GM18498 (cell line): ENCODE results near the gene LALBA.
"Not testable (repeated sequence)": the region's sequence is repeated elsewhere in the genome, so short reads cannot be mapped to it uniquely, and the experiment has no call there.

ENCODE experiments used
- ATAC-seq: cut with Tn5 transposase; IDR thresholded peaks from one replicate; pipeline ENCODE4 v1.9.1; 2021; ENCODE audit warnings: mild to moderate bottlenecking, moderate library complexity; ENCODE audit not compliant: unreplicated experiment

Gene LALBA

DNA sequence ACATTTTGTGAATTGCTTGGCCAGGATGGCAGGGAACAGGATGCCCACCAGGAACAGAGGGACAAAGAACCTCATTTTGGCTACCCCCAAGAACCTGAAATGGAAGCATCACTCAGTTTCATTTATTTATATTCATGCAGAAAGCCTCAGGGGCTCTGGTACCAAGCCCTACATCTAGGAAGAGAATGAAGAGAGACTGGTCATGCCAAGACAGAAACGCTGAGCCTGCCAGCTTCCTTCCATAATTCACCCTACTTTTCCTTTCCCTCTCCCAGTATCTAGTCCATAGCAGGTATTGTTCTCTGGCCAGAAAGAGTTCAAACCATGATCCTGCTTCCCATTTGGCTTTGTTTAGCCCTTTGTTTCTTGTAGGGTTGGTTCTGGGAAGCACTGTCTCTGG lies at the start of gene LALBA:
Gene LALBA, minus strand, starts transcription at position 101 of the 400 bp plus-strand sequence. Its CDS starts 26 bp downstream, at position 75.
- no peak for ATAC-seq

DNA sequence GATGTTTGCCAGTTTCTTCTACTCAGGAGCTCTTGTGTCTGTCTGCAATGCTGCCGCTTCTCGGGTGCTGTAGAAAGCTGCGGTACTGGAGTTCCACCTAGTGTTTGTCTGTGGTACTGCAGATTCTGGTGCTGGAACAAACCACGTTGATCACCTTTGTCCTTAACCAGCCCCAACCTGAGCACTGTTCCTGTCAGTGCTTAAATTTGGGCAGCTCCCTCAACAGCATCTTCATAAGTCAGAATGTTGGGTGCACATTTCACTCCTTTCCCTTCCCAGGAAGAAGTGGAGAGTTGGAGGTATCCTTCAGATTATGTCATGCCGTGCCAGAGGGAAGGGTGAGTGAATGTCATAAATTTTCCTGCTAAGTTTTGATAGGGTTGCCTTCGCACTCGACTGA lies 48.7 kb upstream of the LALBA start:
- ATAC-seq, result peak; percentile 76

DNA sequence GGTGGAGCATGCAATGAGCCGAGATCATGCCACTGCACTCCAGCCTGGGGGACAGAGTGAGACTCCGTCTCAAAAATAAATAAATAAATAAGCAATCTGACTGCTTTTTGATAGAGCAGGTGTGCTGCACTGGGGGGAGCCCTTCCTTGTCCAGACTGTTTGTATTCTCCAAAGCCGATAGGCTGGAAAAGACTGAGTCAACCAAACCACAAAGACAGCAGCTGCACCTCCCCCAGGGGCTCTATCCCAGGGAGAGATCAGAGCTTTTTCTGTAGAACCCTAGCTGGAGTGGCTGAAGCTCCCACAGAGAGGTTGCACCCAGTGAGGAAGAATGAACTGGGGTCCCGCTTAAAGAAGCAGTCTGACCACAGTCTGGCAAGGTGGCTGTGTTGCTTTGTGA lies 45.8 kb upstream of the LALBA start:
- ATAC-seq, result no peak

DNA sequence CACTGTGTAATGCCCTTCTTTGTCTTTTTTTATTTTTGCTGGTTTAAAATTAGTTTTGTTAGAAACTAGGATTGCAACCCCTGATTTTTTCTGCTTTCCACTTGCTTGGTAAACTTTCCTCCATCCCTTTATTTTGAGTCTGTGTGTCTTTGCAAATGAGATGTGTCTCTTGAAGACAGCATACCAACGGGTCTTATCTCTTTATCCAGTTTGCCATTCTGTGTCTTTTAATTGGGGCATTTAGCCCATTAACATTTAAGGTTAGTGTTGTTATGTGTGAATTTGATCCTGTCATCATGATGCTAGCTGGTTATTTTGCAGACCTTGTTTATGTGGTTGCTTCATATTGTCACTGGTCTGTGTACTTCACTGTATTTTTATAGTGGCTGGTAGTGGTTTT lies 43.5 kb upstream of the LALBA start:
- no peak for ATAC-seq

DNA sequence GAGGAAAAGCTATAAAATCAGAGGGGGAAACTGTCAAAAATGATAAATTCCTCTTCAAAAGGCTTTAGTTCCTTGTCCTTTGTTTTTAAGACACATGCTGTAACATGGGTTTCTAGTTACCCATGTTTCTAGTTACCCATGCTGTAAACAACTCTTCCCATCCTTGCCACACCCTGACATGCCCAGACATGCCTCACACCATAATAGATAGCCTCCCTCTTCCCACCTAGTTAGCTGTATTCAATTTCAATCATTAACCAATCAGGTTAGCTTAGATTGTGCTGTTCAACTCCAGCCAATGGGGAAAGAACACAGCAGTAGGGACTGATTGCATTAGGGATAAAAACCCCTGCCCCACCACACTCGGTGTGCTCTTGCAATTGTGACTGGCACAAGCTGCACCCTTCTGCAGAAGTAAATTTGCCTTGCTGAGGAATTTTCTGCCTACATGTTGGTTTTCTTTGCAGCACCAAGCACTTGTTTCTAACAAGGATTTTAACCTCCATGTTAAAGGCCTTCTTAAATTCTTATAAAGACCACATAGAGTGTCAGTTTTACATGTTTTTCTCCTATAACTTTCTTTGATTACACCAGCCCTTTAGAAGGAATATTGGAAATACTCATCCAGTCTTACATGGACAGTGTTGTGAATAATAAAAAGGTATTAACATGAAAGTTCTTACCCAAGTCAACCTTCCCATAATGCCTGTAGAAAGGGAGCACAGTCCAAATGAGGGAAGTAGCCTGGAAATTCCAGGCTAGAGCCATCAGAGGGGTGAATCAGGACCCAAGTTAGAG lies 32.5 kb upstream of the LALBA start:
- ATAC-seq, result no peak

DNA sequence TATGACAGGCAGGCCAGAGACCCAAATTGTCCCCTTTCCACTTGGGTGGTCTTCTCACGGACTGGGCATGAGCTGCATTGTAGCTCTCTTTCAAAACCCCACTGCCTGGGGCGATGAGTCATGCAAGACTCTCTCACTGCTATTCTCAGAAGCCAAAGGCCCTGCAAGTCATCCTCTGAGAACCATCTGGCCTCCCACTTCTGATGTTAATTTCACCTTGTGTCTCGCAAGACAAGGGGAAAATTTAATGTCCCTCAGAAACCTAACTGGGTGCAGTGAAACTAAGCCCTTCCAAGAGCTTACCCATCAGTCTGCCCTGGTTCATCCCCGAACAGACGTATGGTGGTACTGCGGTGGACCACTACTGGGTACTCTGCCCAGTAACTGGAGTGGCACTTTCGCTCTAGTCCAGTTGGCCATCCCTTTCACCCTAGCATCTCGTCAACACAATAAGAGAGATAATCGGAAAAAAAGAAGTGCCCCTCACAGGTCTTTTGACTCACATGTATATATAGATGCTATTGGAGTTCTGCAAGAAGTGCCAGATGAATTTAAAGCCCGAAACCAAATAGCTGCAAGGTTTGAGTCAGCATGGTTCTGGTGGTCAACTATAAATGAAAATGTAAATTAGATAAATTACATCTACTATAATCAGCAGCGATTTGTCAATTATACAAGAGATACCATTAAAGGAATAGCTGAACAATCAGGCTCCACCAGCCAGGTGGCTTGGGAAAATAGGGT lies 31.3 kb upstream of the LALBA start:
- peak; percentile 73 for ATAC-seq

DNA sequence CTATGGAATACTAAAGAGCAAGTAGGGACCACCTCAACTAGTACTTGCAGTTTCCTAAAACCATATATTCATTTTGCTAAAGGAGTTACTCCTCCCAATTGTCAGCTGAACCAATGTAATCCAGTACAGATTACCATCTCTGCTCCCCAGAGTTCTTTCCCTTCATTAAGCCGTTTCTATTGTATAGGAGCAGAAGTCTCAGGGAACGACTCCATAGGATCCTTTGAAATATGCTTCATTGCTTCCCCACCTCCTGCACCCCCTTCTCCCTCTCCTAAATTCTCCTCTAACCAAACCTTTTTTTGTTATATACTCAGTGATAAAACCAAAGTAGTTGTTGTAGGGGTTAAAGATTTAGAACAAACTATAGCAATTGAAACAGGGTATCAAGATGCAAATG lies 30.7 kb upstream of the LALBA start:
- ATAC-seq, result no peak

DNA sequence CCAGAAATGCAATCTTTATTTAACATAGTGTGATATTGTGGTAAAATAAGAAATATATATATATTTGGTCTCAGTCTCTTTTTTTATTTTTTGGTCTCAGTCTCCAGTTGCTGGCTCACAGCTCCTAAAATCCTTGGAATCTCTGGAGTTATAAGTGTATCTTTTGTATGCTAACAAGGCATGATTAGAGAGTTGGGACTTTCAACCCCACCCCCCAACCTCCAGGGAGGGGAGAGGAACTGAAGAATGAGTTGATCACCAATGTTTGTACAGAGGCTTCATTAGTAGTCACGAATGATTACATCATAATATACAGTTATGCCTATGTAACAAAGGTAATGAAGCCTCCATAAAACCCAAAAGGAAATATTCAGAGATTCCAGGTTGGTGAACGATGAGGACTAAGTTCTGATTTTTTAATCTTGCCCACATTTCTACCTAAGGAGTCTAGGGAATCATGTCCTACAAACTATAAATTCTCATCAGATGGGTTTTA lies 22.8 kb upstream of the LALBA start:
- no peak for ATAC-seq

DNA sequence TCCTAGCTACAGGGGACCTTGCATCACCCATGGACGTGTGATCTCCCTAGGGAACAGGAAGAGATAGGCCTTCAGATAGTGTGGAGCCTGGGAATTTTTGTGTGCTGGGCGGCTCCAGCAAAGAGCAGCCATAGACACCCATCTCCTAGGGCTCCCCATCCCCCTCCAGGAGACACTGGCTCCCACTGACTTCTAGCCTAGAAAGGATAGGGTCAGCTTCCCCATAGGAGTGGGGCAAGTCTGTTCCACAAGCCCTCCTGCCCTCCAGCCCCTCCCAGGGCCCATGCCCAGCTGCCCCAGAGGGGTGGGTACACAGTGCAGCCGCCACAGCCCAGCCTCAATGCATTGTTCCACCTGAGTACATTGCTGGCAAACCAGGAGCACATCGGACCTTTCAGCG lies 16.5 kb upstream of the LALBA start:
- no peak for ATAC-seq

DNA sequence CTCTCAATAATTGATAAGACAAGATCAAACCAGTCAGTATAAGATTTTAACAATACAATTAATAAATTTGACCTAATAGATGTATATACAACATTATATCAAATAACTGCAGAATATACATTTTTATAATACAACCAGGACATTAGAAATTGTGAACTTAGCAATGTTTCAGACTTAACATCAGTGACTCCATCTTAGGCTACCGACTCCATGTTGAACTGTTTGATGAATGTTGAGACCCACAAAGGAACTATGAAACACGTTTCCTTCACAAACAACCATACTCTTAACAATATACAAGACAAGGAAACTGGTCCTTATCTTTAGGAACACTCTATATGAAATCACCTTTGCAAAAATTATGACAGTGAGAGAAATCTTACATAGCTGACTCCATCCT lies 13.9 kb upstream of the LALBA start:
- no peak for ATAC-seq

DNA sequence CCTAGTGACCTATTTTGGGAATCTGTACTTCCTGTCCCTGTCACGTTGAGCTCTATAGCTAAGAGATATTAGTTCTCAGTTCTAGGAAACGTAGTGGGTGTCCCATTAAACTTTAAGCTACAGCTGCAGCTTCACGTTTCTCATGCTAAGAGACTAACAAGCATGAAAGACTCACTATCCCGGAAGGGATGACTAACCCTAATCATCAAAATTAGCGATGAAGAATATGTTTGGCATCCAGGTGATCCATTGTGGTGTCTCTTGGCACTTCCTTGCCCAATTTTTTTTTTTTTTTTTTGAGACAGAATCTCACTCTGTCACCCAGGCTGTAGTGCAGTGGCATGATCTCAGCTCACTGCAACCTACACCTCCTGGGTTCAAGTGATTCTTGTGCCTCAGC lies 11.0 kb upstream of the LALBA start:
- ATAC-seq, result no peak

DNA sequence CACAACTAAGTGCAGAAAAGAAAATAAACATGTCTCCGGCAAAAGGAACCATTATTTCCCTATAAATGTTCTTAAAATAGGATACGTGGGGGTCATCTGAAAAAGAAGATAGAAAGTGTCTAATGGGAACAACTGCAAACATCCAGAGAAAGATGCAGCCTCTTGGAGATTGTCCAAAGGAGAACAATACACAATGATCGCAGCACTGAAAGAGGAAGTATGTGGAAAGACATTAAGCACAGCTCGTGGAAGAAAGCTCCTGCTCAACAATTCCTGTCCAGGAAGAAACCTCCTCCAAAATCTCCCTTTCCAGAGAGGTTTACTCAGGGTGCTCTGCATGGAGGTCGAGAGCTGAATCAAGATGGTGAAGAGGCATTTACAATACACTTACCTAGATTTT lies 2.5 kb upstream of the LALBA start:
- ATAC-seq, result no peak

DNA sequence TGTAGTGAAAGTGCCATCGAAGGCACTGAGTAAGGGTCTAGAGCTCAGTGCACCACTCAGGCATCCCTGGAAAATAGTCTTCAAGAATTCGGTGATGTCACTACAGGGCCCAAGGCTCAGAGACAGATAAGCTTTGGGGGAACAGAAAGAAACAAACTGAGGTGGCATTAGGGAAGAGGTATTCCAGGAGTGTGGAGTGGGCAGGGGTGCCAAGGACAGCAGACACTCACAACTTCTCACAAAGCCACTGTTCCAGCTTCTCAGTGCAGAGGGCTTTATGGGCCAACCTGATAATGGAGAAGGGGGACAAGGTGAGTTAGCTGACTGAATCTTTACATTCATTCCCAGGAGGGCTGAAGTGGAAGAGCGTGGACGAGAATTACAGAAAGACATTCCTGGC lies 2.1 kb downstream of the LALBA start:
- no peak for ATAC-seq

DNA sequence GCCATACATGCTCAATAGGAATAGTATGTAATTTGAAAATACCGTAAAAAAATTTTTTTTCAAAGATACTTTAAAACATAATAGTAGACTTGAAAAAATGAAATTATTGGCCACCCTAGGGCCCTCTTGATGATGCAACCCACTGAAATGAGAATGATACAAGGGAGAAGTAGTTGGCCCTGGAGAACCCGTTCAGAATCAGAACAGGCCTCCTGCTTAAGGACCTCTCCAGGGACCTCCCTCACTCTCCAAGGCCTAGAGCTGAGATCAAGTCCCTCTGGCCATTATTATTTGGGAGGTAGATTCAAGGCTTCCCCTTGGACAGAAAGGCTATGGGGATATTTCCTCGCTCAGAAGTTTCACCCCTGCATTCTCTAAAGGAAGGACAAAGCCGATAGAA lies 11.9 kb downstream of the LALBA start:
- no peak for ATAC-seq

DNA sequence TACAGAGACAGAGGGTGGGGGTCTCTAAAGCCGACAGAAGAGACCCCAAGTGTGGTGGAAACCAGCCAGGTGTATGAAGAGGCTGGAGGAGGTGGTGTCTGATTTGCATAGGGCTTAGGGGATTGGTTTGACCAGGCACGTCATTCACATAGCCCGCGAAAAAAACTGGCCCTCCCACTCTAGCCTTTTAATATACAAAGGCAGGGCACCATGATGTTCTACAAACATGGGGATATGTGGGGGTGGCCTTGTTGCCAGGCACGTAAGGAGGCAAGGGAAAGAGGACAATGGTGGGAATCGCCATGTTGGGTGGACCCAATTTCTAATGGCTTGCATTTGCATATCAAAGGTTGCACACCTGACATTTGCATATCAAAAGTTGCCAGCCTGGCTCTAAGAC lies 13.2 kb downstream of the LALBA start:
- ATAC-seq, result no peak

DNA sequence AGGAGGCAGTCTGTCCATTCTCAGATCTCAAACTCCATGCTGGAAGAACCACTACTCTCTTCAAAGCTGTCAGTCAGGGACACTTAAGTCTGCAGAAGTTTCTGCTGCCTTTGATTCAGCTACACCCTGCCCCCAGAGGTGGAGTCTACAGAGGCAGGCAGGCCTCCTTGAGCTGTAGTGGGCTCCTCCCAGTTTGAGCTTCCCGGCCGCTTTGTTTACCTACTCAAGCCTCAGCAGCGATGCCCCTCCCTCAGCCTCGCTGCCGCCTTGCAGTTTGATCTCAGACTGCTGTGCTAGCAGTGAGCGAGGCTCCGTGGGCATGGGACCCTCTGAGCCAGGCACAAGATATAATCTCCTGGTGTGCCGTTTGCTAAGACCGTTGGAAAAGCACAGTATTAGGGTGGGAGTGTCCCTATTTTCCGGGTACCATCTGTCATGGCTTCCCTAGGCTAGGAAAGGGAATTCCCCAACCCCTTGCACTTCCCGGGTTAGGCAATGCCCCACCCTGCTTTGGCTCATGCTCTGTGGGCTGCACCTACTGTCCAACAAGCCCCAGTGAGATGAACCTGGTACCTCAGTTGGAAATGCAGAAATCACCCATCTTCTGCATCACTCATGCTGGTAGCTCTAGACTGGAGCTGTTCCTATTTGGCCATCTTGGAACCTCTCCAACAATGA lies 16.0 kb downstream of the LALBA start:
- ATAC-seq, result not testable (repeated sequence)

DNA sequence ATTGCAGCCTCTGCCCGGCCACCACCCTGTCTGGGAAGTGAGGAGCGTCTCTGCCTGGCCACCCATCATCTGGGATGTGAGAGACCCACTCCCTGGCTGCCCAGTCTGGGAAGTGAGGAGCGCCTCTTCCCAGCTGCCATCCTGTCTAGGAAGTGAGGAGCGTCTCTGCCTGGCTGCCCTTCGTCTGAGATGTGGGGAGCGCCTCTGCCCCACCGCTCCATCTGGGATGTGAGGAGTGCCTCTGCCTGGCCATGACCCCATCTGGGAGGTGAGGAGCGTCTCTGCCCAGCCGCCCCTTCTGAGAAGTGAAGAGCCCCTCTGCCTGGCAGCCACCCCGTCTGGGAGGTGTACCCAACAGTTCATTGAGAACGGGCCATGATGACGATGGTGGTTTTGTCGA lies 18.2 kb downstream of the LALBA start:
- not testable (repeated sequence) for ATAC-seq

DNA sequence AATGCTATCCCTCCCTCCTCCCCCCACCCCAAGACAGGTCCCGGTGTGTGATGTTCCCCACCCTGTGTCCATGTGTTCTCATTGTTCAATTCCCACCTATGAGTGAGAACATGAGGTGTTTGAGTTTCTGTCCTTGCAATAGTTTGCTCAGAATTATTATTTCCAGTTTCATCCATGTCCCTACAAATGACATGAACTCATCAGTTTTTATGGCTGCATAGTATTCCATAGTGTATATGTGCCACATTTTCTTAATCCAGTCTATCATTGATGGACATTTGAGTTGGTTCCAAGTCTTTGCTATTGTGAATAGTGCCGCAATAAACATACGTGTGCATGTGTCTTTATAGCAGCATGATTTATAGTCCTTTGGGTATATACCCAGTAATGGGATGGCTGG lies 22.8 kb downstream of the LALBA start:
- not testable (repeated sequence) for ATAC-seq

DNA sequence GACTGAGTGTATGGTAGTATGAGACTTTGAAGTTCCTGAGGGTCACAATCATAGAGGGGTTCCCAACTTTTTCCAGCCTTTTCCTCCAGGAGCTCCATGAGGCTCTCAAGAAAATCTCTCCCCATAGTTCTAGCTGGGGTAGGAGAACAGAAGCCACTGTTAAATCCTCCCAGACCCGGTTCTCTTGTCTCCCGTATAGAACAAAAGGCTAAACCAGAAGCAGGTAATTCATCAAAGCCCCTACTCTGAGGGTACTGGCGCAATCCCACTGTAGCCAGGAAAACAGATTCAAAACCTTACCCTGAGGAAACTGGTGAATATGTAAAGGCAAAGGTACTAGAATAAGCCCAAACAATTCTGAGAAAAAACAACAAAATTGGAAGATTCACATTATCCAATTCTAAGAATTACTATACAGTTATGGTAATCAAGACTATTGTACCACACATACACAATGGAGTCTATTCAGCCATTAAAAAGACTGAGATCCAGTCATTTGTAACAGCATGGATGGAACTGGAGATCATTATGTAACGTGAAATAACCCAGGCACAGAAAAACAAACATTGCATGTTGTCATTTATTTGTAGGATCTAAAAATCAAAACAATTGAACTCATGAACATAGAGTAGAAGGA lies 23.9 kb downstream of the LALBA start:
- no peak for ATAC-seq

DNA sequence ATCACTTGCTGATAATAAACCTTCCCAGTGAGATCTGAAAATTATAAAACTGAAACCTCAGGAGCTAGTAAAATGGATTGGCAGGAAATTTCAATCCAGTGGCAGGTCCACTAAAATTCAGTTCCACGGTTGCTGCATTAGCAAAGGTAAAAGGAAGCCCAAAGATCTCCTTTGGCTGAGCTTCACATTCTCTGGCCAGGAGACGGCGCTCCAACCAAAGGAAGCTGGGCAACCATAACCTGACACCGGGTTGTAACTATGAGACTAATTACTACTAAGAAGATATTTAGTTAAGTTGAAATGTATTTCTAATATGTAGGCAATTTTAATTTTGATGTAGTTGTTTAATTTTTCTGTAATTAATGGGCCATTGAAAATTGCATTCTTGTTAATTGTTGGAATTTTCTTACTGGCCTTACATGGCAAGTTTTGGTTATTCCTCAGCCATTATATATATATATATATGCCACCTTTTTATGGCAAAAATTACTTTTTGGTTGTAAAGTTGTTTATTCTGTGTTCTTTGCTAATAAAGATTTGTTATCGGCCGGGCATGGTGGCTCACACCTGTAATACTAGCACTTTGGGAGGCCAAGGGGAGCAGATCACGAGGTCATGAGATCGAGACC lies 27.4 kb downstream of the LALBA start:
- ATAC-seq, result no peak

DNA sequence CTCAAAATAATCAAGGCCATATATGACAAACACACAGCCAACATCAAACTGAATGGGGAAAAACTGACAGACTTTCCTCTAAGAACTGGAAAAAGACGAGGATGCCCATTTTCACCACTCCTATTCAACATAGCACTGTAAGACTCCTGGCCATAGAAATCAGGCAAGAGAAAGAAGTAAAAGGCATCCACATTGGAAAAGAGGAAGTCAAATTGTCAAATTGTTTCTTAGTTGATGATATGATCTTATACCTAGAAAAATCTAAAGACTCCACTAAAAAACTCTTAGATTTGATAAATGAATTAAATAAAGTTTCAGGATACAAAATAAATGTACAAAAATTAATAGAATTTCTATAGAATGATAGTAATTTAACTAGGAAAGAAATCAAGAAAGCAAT lies 33.2 kb downstream of the LALBA start:
- no peak for ATAC-seq
